GM20000 (cell line): ENCODE results near the gene SUPT3H.

Source experiments
- DNase-seq: peaks from one replicate; pipeline ENCODE4 v3.0.0; 2012; ENCODE audit warnings: low spot score
- TF ChIP-seq, protein P1 (sequence below): IDR thresholded peaks from 2 replicates; pipeline ENCODE4 v1.5.1; 2012; ENCODE audit warnings: mild to moderate bottlenecking, control low read depth; ENCODE audit errors: extremely low read depth, missing control alignments

Gene SUPT3H

DNA sequence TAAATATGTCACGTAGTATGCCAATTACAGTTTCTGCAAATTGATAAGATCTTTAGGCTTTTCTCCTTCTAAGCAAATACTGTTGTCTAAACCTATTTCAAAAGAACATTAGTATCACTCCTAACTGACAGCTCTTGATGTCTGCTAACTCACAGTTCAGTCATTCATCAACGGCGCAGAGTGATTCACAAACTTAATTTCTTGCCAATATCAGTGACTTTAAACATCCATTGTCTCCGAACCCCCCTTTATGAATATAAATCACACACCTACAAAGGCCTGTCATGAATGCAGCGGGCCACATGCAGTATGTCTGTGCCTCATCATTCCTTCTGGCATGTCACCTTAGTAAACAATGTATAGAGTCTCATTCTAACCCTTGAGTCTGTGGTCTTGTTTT is 569.6 kb downstream of the SUPT3H start:
- no peak for DNase-seq
- TF ChIP-seq, protein P1, sequence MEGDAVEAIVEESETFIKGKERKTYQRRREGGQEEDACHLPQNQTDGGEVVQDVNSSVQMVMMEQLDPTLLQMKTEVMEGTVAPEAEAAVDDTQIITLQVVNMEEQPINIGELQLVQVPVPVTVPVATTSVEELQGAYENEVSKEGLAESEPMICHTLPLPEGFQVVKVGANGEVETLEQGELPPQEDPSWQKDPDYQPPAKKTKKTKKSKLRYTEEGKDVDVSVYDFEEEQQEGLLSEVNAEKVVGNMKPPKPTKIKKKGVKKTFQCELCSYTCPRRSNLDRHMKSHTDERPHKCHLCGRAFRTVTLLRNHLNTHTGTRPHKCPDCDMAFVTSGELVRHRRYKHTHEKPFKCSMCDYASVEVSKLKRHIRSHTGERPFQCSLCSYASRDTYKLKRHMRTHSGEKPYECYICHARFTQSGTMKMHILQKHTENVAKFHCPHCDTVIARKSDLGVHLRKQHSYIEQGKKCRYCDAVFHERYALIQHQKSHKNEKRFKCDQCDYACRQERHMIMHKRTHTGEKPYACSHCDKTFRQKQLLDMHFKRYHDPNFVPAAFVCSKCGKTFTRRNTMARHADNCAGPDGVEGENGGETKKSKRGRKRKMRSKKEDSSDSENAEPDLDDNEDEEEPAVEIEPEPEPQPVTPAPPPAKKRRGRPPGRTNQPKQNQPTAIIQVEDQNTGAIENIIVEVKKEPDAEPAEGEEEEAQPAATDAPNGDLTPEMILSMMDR = no peak

DNA sequence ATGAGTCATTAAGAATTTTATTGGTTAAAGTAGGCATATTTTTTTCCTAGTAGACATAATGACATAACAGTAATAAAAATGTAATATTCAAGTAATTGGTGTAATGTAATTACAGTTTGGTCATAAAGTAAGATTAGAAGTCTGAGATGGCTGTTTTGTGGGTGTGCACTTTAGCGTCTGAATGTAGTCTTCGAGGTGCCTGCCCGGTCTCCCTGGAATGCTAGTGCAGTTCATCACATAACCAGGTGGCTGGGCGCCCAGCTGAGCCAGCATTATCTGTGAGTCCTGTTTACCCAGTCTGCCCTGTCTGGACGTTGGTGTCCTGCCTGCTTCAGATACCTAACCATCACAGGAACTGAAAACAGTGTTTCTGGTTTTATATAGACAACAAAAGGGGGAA is 571.1 kb downstream of the SUPT3H start:
- no peak for DNase-seq
- TF ChIP-seq, protein P1 = no peak

DNA sequence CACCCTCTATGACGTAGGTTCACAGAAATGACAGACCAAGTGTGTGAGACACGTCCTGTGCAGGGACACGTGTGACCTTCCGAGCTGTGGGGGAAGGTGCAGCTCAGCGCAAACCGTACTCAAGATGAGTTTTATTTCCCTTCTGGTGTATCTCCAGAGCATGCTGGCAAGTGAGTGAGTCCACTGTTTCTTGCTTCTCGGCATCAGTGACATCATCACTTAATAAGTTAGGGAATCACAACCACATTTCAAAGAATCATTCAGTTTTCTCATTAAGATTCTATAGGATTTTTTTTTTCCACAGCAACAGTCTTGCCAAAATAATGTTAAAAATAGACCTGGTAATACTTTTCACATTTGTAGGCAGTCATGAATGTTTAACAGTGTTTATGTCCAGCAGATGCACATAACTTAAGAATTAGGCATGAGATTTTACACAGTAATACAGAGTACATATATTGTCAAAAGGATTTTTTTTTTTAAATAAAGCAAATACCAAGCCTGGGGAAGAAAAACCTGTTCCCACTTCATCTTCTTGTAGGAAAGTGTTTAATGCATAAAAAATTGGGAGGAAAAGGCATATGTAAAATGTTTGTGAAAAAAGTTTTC is 572.4 kb downstream of the SUPT3H start:
- no peak for DNase-seq
- TF ChIP-seq, protein P1 = no peak

GRCh38 chr6:44804546-44805159 is 573.1 kb downstream of the SUPT3H start:
- DNase-seq = no peak
- TF ChIP-seq, protein P1 = no peak

DNA sequence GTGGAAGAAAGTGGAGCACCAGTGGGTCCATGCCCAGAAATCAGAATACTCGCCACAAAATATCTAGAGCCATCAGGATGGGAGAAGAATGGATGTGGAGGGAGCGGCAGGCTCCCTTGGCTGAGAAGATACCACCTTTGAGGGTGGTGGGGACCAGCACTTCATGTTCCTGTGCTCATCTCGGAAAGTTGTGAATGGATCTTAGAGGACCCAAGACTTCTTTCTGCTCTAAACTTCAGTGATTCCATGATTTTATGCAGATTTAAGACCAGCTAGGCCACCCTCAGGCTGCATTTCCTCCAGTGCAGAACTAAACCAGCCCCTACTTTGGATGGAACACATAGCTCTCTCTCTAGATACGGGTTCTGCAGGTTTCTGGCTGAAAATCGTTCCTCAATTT is 573.7 kb downstream of the SUPT3H start:
- DNase-seq = no peak

DNA sequence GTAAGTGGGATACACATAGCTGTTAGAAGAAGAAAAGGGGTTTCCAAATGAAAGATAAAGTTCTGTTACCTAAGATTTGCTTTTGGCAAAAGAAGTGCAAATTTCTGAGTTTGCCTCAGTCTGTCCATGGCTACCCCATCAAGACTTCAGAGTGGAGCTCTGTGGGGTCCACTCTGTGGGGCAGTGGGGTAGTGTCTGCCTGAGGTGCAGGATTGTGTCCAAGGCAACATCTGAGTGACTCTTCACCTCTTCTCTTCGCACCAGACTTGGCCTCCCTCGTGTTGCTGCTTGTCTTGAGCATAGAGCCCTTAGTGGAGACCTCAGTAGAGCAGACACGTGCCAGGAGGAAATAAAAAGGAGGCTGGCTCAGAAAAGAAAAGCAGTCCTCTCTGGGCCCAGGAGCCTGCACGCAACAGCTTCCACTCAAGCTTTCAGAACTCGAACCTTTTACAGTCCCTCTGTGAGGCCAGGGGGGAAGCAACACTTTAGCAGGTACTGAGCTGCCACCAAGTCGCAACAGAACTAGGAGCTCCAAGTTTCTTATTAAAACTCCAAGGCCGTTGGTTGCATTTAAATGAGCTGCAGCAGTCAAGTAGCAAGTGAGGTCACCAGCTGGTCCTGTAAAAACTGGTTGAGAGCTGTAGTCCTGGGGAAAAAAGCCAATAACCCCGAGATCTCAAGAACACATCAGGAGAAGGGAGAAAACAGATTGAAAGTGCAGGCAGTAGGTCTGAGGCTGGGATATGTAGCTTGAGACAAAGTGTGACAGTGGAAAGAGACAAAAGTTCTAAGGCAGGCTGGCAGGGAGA is 576.7 kb downstream of the SUPT3H start:
- no peak for DNase-seq
- TF ChIP-seq, protein P1 = no peak

More for the DNA sequence above, 573.7 kb downstream of the SUPT3H start:
- TF ChIP-seq, protein P1 = no peak

- DNase-seq = no peak
- TF ChIP-seq, protein P1 = no peak
These were observed 577.5 kb downstream of the SUPT3H start for GRCh38 chr6:44800171-44800783.
